NCI-H460 (cell line): ENCODE results near the gene MTHFR. TPM values are rescaled to one million over a fixed set of nuclear protein-coding genes. Genes with fewer than 3 reads are reported as not detected.

Source experiments
- DNase-seq: peaks from one replicate; pipeline ENCODE4 v3.0.0-alpha.2; 2016; ENCODE audit warnings: low read depth; ENCODE audit errors: extremely low read depth
- small RNA-seq, 2 experiments: library from RNA; depleted of rRNA; stranded (forward); fragments of <200 nt; gene quantifications; one replicate each; pipeline ENCODE3, GENCODE V24; 2014
- total RNA-seq: library from RNA; depleted of rRNA; stranded (reverse); fragments of >200 nt; shearing (Covaris generic); gene quantifications from 2 replicates; pipeline ENCODE4 v1.2.3, GENCODE V29; 2014; rRNA removed

MTHFR gene
- total RNA-seq, 1 experiment from 2014 or later: 5.2 TPM

GRCh38 chr1:11736746-11737639 lies 68.8 kb downstream of the MTHFR start:
- no peak for DNase-seq

GRCh38 chr1:11735854-11736745 lies 69.7 kb downstream of the MTHFR start, which contains the start of gene AGTRAP:
TSS of gene AGTRAP (plus strand) at chr1:11736136. CDS start at chr1:11736209, 73 bp downstream.
- peak; percentile 80 for DNase-seq

Small RNA genes within 50 kb of the gene (small RNA-seq; reads per million reads assigned to genes)
- 0 reads per million in 2 experiments for gene RF02156
- gene RF02157: 0 reads per million in 2 experiments
- gene RF02158: 0 reads per million in 2 experiments

Other genes with a start within 250 kb of the MTHFR start
- 0.35 and 0.50 TPM in 2 replicates for gene FBXO2, start 151.5 kb downstream of the MTHFR start, total RNA-seq
- 8.2 and 9.1 TPM in 2 replicates for gene FBXO44, start 151.1 kb downstream of the MTHFR start, total RNA-seq
- 6.8 and 10.4 TPM in 2 replicates for gene FBXO6, start 141.8 kb downstream of the MTHFR start, total RNA-seq
- gene MAD2L2, start 124.8 kb downstream of the MTHFR start, total RNA-seq: 49.5 and 51.2 TPM in 2 replicates
- 0.02 and 0.03 TPM in 2 replicates for gene DRAXIN, start 114.3 kb downstream of the MTHFR start, total RNA-seq
- gene AGTRAP, start 69.8 kb downstream of the MTHFR start, total RNA-seq: 29.1 and 34.3 TPM in 2 replicates
- gene C1orf167, start 43.8 kb downstream of the MTHFR start, total RNA-seq: 0.14 TPM in 1 of 2 replicates, not detected in the other
- 4.0 and 6.5 TPM in 2 replicates for gene CLCN6, start 227 bp upstream of the MTHFR start, total RNA-seq
- gene NPPA, start 41.8 kb upstream of the MTHFR start, total RNA-seq: not detected in 2 replicates
- not detected in 2 replicates for gene NPPB, start 53.0 kb upstream of the MTHFR start, total RNA-seq
- gene KIAA2013, start 120.5 kb upstream of the MTHFR start, total RNA-seq: 33.8 and 40.3 TPM in 2 replicates
- 69.1 and 70.0 TPM in 2 replicates for gene PLOD1, start 128.8 kb upstream of the MTHFR start, total RNA-seq
- 29.8 and 32.0 TPM in 2 replicates for gene MFN2, start 174.5 kb upstream of the MTHFR start, total RNA-seq
- 17.6 and 24.2 TPM in 2 replicates for gene MIIP, start 213.5 kb upstream of the MTHFR start, total RNA-seq